GM19023 (cell line): ENCODE measurements around the gene OFD1.

Source experiments
- ATAC-seq: cut with Tn5 transposase; IDR thresholded peaks from one replicate; pipeline ENCODE4 v1.9.1; 2021; ENCODE audit warnings: mild to moderate bottlenecking, moderate library complexity; ENCODE audit not compliant: unreplicated experiment

The OFD1 gene

DNA sequence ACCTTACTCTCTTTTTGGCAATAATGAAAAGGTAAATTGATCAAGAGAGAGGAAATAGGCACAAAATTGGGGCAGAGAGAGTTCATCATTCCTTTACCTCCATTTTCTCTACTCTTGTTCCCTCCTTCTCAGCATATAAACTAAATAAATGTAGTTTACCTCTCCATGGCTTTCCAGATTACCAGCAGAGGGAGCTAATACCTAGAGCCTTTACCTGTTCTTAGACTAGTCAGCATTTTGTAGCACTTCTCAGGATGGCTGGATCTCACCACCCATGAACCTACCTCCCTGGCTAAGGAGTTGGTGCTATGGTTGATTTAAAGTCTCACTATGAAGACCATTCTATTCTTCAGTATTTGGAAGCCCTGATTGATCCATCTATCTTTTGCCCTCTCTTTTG, 15.7 kb downstream of the OFD1 start:
- no peak for ATAC-seq

DNA sequence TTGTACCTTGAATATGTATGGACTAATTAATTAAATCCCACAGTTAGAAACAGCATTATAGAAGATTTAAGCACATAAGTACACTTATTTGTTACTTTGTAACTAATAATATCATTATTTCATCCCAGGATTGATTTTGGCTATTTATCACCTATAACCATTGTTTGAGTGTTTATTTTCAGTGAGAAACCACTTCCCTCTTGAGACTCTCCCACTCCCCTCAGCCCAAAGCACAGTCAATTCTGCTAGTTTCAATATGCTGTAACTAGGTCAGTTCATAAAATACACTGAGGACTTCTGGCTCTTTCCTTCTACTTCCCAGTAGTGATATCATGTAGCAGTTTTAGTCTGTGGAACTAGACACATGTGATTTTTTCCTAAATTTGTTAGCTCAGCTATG, 16.3 kb downstream of the OFD1 start:
- ATAC-seq: no peak

DNA sequence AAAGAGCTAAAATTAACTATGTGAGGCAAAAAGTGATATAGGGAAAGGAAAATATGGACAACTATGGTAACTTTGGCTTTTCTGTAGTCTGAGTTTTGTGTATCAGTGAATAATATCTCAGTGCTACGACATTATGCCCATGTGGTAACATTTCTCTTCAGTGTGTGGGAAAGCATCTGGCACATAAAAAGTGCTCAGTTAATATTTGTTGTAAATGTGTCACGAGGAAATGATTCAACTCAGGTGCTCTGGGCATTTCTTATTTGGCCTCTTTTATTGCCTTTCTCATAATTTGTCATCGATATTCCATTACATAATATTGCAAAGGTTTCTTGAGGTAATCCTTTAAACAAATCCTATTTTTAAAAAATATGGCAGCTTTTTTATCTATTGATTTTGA, 17.6 kb downstream of the OFD1 start:
- ATAC-seq: no peak

DNA sequence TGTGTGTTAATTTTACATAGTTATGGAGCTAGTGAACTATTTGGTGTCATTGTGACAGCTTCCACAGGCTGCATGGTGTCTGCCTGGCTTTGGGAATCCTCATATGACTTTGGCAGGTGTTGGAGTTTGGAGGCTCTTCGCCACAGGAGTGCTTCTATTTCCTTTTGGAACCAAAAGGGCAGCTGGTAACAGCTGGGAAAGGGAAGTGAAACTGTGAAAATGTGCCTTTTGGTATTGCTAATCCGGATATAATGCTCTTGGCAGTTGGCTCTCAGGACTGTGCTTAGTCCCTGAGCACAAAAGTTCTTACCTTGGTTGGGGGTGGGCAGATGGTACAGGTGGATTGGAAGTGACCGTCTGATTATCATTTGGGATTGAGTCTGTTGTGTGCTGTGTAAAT, 18.1 kb downstream of the OFD1 start:
- no peak for ATAC-seq

- ATAC-seq: no peak
Observed at GRCh38 chrX:13754765-13755164, 20.2 kb downstream of the OFD1 start.

DNA sequence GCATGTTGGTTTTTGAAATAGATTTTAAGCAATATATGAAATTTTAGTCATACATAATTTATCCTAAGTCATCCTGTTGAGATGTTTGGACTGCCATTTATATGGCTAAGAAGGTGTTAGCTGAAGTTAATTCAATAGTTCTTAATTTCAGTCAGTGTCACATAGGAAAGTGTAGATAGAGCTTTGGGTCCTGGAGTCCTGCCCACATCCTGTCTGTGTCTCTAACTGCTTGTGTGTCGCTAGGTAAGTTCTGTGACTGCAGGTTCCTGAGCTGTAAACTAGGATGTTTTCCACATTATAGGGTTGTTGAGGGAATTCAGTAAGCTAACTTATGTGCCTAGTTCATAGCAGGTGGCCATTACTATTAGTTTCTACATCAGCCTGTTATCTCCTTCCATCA, 20.7 kb downstream of the OFD1 start:
- ATAC-seq: no peak

- no peak for ATAC-seq
Observed at GRCh38 chrX:13756381-13756780, 21.8 kb downstream of the OFD1 start.

DNA sequence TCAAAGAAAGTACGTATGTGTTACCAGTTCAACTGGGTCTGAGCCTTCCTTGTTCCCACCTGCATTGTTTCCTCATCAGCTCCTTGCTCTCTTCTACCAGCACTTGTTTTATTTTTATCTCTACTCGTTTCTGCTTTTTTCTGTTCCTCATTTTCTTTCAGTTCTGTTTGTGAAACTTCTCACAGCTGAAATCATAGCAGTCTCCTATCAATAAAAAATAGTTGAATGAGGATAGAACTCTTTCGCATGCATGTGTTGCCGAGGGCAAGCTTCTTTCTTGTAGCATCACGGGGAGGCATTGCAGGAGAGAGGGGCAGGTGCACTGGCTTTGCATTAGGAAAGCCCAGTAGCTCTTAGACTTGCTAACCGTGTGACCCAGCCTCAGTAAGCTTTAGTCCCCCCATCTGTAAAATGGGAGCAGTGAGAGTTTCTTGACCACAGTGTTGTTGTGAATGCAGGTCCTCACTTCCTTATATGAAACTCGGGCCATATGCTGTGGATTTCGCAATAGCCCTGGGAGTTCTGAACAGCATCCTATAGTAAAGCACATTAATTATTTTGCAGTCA, 24.7 kb downstream of the OFD1 start:
- ATAC-seq: no peak

DNA sequence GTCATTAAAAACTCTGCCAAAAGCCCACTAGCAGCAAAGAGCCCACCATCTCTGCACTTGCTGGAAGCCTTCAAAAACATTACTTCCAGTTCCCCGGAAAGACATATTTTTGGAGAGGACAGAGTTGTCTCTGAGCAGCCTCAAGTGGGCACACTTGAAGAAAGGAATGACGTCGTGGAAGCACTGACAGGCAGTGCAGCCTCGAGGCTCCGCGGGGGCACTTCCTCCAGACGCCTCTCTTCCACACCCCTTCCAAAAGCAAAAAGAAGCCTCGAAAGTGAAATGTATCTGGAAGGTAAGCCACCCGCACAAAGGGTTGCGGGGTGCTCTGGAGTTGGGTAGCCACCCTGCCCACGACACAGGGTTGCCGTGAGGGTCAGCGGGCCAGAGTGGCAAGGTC, 25.9 kb downstream of the OFD1 start:
- ATAC-seq: no peak

DNA sequence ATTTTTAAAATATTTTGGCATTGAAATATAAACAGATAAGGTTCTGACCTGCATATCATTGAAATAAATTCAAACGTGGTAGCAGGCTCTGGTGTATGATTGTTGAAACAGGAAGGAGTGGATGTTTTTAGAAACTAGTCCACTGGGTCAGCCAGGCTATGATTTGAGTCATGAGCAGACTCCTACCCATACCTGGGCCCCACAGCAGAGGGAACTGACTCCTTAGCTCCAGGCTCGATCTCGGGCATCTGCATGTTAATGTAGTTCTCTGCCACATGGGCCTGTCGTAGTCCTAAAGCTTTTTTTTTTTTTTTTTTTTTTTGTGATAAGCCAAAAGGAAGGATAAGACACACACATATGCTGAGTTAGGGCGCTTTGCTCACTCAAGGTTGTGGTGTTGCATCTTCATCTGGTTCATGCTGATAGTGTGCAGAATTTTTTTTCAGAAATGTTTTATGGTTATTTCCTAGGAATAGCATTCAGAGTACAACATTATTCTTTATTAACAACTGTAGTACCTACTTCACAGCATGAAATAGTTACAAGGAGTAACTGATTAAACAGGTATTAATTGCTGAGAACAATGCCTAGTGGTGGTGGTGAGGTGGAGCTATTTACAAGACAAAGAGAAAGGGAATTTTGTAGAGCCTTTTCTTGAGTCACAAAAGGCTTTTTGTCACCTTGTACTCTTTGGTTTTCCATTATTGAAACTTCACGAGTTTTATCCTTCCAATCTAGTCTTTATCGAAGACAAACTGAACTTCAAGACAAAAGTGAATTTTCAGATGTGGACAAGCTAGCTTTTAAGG, 27.3 kb downstream of the OFD1 start:
- ATAC-seq: peak; percentile 45

DNA sequence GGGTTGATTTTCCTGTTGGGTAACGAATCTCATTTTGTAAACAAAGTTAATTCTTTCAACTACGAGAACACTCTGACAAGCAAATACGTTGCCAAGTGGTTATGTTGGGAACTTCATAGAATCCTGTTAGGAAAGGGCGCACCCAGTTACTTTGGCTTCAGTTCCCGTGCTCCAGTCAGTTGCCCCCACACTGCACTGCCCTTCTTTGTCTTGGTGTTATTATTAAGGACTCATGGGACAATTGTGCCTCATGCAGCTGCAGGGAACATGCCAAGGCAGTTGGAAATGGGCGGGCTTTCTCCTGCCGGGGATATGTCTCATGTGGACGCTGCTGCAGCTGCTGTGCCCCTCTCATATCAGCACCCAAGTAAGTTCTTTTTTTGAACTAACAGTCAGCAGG, 28.9 kb downstream of the OFD1 start:
- no peak for ATAC-seq

DNA sequence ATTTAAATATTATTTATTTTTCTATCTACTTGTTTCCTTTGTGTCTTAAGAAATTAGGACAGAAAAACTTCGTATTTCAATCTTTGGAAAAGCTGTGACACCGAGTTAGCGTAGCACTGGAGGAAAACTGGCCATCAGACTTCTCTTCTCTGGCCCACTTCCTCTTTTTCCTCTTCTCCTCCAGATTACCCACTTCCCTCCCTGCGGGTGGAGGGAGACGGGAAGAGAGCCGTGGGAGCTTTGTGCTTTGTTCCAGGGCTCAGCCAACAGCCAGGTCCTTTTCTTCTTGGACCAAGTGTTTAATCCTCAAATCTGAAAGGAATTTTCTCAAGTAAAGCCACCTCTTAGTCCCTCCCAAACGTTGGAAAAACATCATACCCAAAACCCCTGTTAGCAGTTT, 29.7 kb downstream of the OFD1 start:
- ATAC-seq: no peak

GRCh38 chrX:13764765-13765164, 30.2 kb downstream of the OFD1 start:
- no peak for ATAC-seq

- ATAC-seq: no peak
Observed at GRCh38 chrX:13768939-13769338, 34.4 kb downstream of the OFD1 start.

DNA sequence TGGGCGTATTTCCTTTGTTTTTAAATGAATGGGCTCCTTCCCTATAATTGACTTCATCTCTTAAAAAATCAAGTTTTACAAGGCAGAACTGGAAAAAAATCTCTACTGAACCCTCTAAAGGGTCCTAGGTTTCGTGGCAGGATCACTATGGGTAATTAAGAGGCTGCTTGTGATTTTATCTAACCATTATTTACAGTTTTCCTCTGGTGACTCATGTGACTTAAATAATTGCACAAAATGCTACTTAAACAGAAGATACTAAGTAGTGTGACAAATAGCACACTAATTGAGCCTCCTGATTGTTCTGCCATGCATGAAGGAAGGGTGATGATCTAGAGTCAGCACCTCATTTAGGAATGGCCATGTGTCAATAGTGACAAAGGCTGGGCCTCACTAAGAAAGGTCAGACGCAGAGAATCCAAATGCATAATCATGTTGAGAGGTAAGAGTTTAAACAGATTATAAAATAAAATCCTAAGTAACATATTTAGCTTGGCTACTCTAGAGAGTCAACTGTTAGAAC, 35.5 kb downstream of the OFD1 start:
- ATAC-seq: no peak

DNA sequence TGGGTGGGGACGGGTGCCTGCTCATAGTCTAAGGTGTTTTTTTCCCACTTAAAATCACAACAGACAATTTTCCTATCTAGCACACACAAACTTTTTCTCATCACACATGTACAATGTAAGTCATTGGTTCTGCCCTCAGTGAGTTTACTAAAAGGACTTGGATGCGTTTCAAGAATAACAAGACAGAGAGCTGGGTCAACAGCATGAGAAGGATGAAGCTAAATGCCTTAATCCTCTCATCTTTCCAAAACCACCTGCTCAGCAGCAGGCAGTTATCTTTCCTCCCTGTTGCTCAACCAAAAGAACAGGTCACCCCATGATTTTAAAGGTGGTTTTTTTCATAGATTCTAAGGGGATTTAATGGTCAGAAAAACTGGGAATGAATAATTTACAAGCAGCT, 40.1 kb downstream of the OFD1 start:
- ATAC-seq: no peak

GRCh38 chrX:13775837-13776236, 41.3 kb downstream of the OFD1 start:
- no peak for ATAC-seq

GRCh38 chrX:13776387-13776786, 41.8 kb downstream of the OFD1 start:
- ATAC-seq: no peak

- ATAC-seq: no peak
Observed at GRCh38 chrX:13778916-13779315, 44.4 kb downstream of the OFD1 start.

DNA sequence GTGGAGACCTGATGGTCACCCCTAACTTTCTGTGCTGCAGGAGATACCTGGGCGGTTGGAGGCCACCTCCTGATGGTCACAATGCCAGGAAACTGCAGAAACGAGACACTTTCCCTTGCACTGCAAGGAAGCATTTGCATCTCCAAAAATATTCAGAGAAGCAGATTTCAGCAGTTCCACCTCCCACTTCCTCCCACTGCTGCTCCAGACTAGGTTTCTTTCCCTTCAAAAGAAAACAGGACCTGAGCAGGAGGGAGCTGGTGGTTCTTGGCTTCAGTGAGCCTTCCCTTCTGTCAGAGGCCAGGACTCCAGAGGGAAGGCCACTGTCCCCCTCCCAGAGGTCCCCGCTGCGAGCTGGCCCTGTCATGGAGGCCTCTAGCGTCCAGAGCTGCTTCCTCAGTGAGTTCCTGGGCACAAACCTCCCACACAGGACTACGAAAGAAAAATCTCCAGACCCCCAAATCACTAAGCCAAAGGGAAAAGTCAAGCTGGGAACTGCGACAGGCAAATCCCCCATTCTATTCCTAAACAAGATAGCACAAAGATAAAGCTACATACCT, 46.4 kb downstream of the OFD1 start:
- no peak for ATAC-seq

- no peak for ATAC-seq
Observed at GRCh38 chrX:13786048-13786447, 51.5 kb downstream of the OFD1 start.
